ENCODE measurements around the gene NRXN3.

GRCh38 chr14:78175412-78175811 lies 5.2 kb downstream of the NRXN3 start:
- TF ChIP-seq, protein P1, sequence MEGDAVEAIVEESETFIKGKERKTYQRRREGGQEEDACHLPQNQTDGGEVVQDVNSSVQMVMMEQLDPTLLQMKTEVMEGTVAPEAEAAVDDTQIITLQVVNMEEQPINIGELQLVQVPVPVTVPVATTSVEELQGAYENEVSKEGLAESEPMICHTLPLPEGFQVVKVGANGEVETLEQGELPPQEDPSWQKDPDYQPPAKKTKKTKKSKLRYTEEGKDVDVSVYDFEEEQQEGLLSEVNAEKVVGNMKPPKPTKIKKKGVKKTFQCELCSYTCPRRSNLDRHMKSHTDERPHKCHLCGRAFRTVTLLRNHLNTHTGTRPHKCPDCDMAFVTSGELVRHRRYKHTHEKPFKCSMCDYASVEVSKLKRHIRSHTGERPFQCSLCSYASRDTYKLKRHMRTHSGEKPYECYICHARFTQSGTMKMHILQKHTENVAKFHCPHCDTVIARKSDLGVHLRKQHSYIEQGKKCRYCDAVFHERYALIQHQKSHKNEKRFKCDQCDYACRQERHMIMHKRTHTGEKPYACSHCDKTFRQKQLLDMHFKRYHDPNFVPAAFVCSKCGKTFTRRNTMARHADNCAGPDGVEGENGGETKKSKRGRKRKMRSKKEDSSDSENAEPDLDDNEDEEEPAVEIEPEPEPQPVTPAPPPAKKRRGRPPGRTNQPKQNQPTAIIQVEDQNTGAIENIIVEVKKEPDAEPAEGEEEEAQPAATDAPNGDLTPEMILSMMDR (IDR thresholded peaks at IDR 0.05; ENCODE audit: poor library complexity): no peak
- no peak for TF ChIP-seq EZH2phosphoT487 (IDR thresholded peaks at IDR 0.05; ENCODE audit: low read depth, severe bottlenecking, unreplicated experiment)
